GM12878 (cell line): ENCODE data around the gene ZNFX1. TPM values are rescaled to one million over a fixed set of nuclear protein-coding genes. Genes with fewer than 3 reads are reported as not detected.

Experiments
- ASH2L ChIP-seq: fragments of 300-600, 200-600 bp; sonication (generic); IDR thresholded peaks from 2 replicates; pipeline ENCODE4 v1.6.1; 2017; ENCODE audit warnings: low read depth, mild to moderate bottlenecking, borderline replicate concordance
- BCL11A ChIP-seq: IDR thresholded peaks from 2 replicates; pipeline ENCODE4 v1.6.1; 2011; ENCODE audit warnings: low read depth, low read length
- BCL3 ChIP-seq: IDR thresholded peaks from 2 replicates; pipeline ENCODE4 v1.6.1; 2011; ENCODE audit warnings: borderline replicate concordance, low read depth, mild to moderate bottlenecking, moderate library complexity, low read length; ENCODE audit not compliant: insufficient read depth, poor library complexity, severe bottlenecking
- CEBPB ChIP-seq, 2 experiments: fragments of 150-350 bp in 1 of 2; IDR thresholded peaks; 2 replicates each; pipeline ENCODE4 v1.6.1; 2012 to 2014; ENCODE audit warnings: low read depth in 2 of 2, low read length in 2 of 2, borderline replicate concordance in 1 of 2, inconsistent platforms in 1 of 2
- E2F4 ChIP-seq: IDR thresholded peaks from 2 replicates; pipeline ENCODE4 v1.6.1; 2012; ENCODE audit warnings: low read depth, low read length, improper control_type of control experiment
- EP300 ChIP-seq, 2 experiments: fragments of 150-350 bp in 1 of 2; IDR thresholded peaks; 2 replicates each; pipeline ENCODE4 v1.6.1; 2011 to 2012; ENCODE audit warnings: low read depth in 2 of 2, low read length in 2 of 2, borderline replicate concordance in 1 of 2, improper control_type of control experiment in 1 of 2, inconsistent platforms in 1 of 2; ENCODE audit not compliant: control insufficient read depth in 1 of 2
- FOS ChIP-seq: IDR thresholded peaks from 3 replicates; pipeline ENCODE4 v1.6.1; 2011; ENCODE audit warnings: borderline replicate concordance; ENCODE audit not compliant: insufficient read length; ENCODE audit errors: extremely low read depth
- IRF3 ChIP-seq: fragments of 450-650 bp; IDR thresholded peaks from 2 replicates; pipeline ENCODE4 v1.6.1; 2014; ENCODE audit warnings: mild to moderate bottlenecking
- JUNB ChIP-seq: IDR thresholded peaks from 2 replicates; pipeline ENCODE4 v1.6.1; 2016; ENCODE audit warnings: antibody characterized with exemption, mild to moderate bottlenecking
- JUND ChIP-seq: IDR thresholded peaks from 2 replicates; pipeline ENCODE4 v1.6.1; 2012; ENCODE audit warnings: low read depth, mild to moderate bottlenecking, low read length, improper control_type of control experiment, moderate library complexity
- KLF5 ChIP-seq: fragments of 450-650 bp; IDR thresholded peaks from 2 replicates; pipeline ENCODE4 v1.6.1; 2014; ENCODE audit warnings: mild to moderate bottlenecking; ENCODE audit not compliant: partially characterized antibody
- LARP7 ChIP-seq: fragments of 450-650 bp; IDR thresholded peaks from 2 replicates; pipeline ENCODE4 v1.6.1; 2017; ENCODE audit warnings: mild to moderate bottlenecking
- MXI1 ChIP-seq: fragments of 150-350 bp; IDR thresholded peaks from 2 replicates; pipeline ENCODE4 v1.6.1; 2011; ENCODE audit warnings: low read depth, mild to moderate bottlenecking, inconsistent platforms, low read length, improper control_type of control experiment
- NR2C1 ChIP-seq: fragments of 450-650 bp; IDR thresholded peaks from 2 replicates; pipeline ENCODE4 v1.6.1; 2017; ENCODE audit warnings: antibody characterized with exemption, mild to moderate bottlenecking, moderate library complexity
- RAD21 ChIP-seq: IDR thresholded peaks from 2 replicates; pipeline ENCODE4 v1.6.1; 2011; ENCODE audit warnings: mild to moderate bottlenecking, low read depth, low read length, moderate library complexity; ENCODE audit not compliant: insufficient read depth
- RB1 ChIP-seq: fragments of 450-650 bp; formaldehyde crosslinking; IDR thresholded peaks from 2 replicates; pipeline ENCODE4 v1.6.1; 2017; ENCODE audit warnings: mild to moderate bottlenecking, borderline replicate concordance
- RELA ChIP-seq: fragments of 450-650 bp; IDR thresholded peaks from 2 replicates; pipeline ENCODE4 v1.8.0; 2014; ENCODE audit warnings: borderline replicate concordance; ENCODE audit not compliant: partially characterized antibody
- RELB ChIP-seq: fragments of 450-650 bp; IDR thresholded peaks from 2 replicates; pipeline ENCODE4 v1.6.1; 2017; ENCODE audit warnings: low read depth, mild to moderate bottlenecking, moderate library complexity
- RUNX3 ChIP-seq: IDR thresholded peaks from 2 replicates; pipeline ENCODE4 v1.6.1; 2012; ENCODE audit warnings: low read length, inconsistent platforms
- SKIL ChIP-seq: fragments of 450-650 bp; IDR thresholded peaks from 2 replicates; pipeline ENCODE4 v1.6.1; 2017; ENCODE audit warnings: mild to moderate bottlenecking, low read depth, inconsistent platforms; ENCODE audit not compliant: poor library complexity, severe bottlenecking
- ZNF217 ChIP-seq: fragments of 450-650 bp; IDR thresholded peaks from 2 replicates; pipeline ENCODE4 v1.6.1; 2017; ENCODE audit warnings: antibody characterized with exemption, mild to moderate bottlenecking
- polyA plus RNA-seq, 11 experiments: library from polyadenylated mRNA; depleted of rRNA in 4 of 11; unstranded in 6 of 11; stranded (reverse) in 5 of 11; fragments of >200 nt; fragmentation: Nextera tagmentation in 4 of 11; fragmentation: Illumina TruSeq in 1 of 11; extraction: Ambion mirVana in 4 of 11; extraction: Trizol in 1 of 11; gene quantifications; 1 replicate in 1 of 11; 2 replicates in 10 of 11; pipeline versions ENCODE4 v1.2.1 to v1.2.3, GENCODE V29; 2011 to 2016; ENCODE audit warnings: inconsistent platforms in 2 of 11, missing spikeins in 2 of 11, low read depth in 1 of 11
- total RNA-seq, 4 experiments: library from RNA; depleted of rRNA in 3 of 4; stranded (reverse); fragments of >200 nt in 3 of 4; fragmentation: Illumina TruSeq in 1 of 4; extraction: Trizol in 1 of 4; gene quantifications; 2 replicates each; pipeline versions ENCODE4 v1.2.1 to v1.2.3, GENCODE V29; 2013 to 2021

The ZNFX1 gene
- total and polyA plus RNA-seq, 10 of the 15 experiments (the other 5 are each of a cell fraction or from before 2014, with no cell fraction given) = 7.4 to 31.5 (median 25.6) TPM

- TF ChIP-seq BCL3 = no peak
- no peak for TF ChIP-seq RELA
- no peak for TF ChIP-seq JUNB
- no peak for TF ChIP-seq ZNF217
- no peak for TF ChIP-seq ASH2L
- TF ChIP-seq KLF5 = no peak
- peak; percentile 26; the same call in 1 of the 2 replicates for TF ChIP-seq RELB
- no peak for TF ChIP-seq JUND
- no peak for TF ChIP-seq IRF3
- TF ChIP-seq LARP7 = no peak
- no peak for TF ChIP-seq FOS
- no peak; a peak in 1 of 4 replicates for TF ChIP-seq EP300 (IDR thresholded peaks at IDR 0.05; ENCODE audit: borderline replicate concordance in 1 of 2, control insufficient read depth in 1 of 2, low read depth in 2 of 2, low read length in 2 of 2)
- TF ChIP-seq CEBPB (IDR thresholded peaks at IDR 0.05; ENCODE audit: borderline replicate concordance in 1 of 2, low read depth in 2 of 2, low read length in 2 of 2) = no peak
- TF ChIP-seq RAD21 = no peak
- 0 out of 2 replicates have a peak, but pooled peaks have one; percentile 47 for TF ChIP-seq MXI1
- TF ChIP-seq RB1 = no peak
- no peak for TF ChIP-seq E2F4
- TF ChIP-seq RUNX3 = no peak
- TF ChIP-seq SKIL = no peak
- no peak for TF ChIP-seq BCL11A
- no peak for TF ChIP-seq NR2C1
These were observed 1.5 kb downstream of the ZNFX1 start (continued) for GRCh38 chr20:49276161-49276960.
